Stimulated activated naive B cell treated with anti-CD40 and anti-IgM and Interleukin-4, amounts not matched to agents 10 μg/mL and 1 μg/mL and 100 μg/mL, for 72 hours (primary cell): ENCODE data around the gene GMPS.
"Not testable (repeated sequence)": the region's sequence is repeated elsewhere in the genome, so short reads cannot be mapped to it uniquely, and the experiment has no call there.

Experiments used
- ATAC-seq, 2 donors: fragments of 150-1000 bp; cut with Tn5 transposase; replicated peaks; 2 replicates each; pipeline ENCODE4 v1.10.0; 2021; ENCODE audit warnings: moderate library complexity in 1 of 2
- DNase-seq: peaks from one replicate; pipeline ENCODE4 v3.0.0; 2021
- H3K27ac Mint-ChIP-seq: one replicate; pipeline ENCODE4 v1.8.0; 2022; ENCODE audit warnings: mild to moderate bottlenecking, mixed read lengths
- H3K27me3 Mint-ChIP-seq, 2 donors: one replicate each; pipeline ENCODE4 v1.8.0; 2022; ENCODE audit warnings: mixed read lengths in 2 of 2
- H3K36me3 Mint-ChIP-seq, 2 donors: one replicate each; pipeline ENCODE4 v1.8.0; 2022; ENCODE audit warnings: mixed read lengths in 2 of 2, mild to moderate bottlenecking in 1 of 2
- H3K4me1 Mint-ChIP-seq, 2 donors: one replicate each; pipeline ENCODE4 v1.8.0; 2022; ENCODE audit warnings: mixed read lengths in 2 of 2, mild to moderate bottlenecking in 1 of 2
- H3K4me3 Mint-ChIP-seq, 2 donors: one replicate each; pipeline ENCODE4 v1.8.0; 2022; ENCODE audit warnings: mild to moderate bottlenecking in 2 of 2, mixed read lengths in 2 of 2, moderate library complexity in 1 of 2
- H3K9me3 Mint-ChIP-seq, 2 donors: one replicate each; pipeline ENCODE4 v1.8.0; 2022; ENCODE audit warnings: mixed read lengths in 2 of 2, mild to moderate bottlenecking in 1 of 2

The GMPS gene

DNA sequence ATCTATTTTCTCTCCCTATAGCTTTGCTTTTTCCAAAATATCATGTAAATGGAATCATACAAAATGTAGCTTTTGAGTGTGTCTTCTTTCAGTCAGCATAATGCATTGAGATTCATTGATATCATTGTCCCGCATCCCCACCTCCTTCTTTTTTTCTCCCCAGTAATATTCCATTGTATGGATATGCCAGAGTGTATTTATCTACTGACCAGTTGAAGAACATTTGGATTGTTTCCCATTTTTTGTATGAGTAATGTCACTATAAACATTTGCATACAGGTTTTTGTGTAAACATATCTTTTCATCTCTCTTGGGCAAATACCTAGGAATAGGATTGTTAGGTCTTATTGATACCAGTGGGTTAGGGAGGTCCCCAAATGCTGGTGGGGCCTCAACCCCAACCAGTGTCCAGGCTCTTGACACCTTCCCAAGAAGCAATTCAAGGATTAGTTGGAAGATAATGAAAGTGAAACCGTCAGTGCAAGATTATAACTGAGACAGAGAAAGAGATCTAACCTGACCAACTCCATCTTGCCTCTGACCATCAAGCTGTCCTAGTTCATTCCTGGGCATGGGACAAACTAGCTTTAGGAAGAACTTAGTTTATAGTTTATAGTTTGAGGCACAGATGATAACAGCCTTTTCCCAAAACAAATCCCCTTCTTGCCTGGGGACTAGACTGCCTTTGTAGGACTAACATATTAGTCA lies 8.8 kb upstream of the GMPS start:
- no peak for ATAC-seq
- H3K27ac Mint-ChIP-seq: no peak overlapping the region
- no peak overlapping the region for H3K4me3 Mint-ChIP-seq
- DNase-seq: no peak
- no peaks in the 10 kb centered on the region for H3K36me3 Mint-ChIP-seq
- H3K4me1 Mint-ChIP-seq: peaks cover 0 to 2% of the 10 kb centered on the region in 2 donors
- no peaks in the 10 kb centered on the region for H3K9me3 Mint-ChIP-seq
- H3K27me3 Mint-ChIP-seq: peaks cover 0 to 5% of the 10 kb centered on the region in 2 donors

DNA sequence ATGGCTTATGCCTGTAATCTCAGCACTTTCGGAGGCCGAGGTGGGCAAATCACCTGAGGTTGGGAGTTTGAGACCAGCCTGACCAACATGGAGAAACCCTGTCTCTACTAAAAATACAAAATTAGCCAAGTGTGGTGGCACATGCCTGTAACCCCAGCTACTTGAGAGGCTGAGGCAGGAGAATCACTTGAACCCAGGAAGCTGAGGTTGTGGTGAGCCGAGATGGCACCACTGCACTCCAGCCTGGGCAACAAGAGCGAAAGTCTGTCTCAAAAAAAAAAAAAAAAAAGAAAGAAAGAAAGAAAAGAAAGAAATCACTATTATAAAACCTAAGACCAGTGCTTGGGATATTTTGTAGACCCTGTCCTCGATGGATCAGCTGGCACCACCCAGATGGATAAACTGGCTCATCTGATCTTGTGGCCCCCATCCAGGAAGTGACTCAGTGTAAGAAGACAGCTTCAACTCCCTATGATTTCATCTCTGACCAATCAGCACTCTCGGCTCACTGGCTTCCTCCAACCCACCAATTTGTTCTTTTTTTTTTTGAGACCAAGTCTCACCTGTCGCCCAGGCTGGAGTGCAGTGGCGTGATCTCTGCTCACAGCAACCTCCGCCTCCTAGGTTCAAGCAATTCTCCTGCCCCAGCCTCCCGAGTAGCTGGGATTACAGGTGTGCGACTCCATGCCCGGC lies 8.0 kb upstream of the GMPS start:
- H3K27me3 Mint-ChIP-seq, H3K27ac Mint-ChIP-seq, ATAC-seq, DNase-seq, H3K36me3 Mint-ChIP-seq, H3K4me3 Mint-ChIP-seq, H3K4me1 Mint-ChIP-seq, H3K9me3 Mint-ChIP-seq: not testable (repeated sequence)

DNA sequence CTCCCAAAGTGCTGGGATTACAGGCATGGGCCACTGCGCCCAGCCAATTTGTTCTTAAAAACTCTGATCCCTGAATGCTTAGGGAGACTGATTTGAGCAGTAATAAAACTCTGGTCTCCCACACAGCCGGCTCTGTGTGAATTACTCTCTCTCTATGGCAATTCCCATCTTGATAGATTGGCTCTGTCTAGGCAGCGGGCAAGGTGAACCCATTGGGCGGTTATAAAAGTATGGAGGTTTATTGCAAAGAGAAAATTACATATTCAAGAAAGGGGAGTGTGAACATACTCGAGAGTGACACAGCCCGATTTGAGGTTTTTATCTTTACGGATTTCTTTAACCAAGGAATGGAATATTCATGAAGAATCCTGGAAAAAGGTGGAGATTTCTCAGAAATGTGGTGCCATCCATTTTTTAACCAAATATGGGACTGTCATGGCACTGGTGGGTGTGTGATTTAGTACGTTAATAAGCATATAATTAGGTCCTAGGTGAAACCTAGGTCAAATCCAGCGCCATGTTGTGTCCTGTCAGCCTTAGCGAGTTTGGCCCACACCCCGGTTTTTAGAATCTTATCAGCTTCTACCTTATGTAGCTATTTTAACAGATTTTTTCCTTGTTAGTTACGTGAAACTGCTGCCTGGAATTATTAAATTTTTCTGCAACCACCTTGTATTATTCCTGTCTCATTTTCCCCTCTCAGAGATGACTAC lies 7.2 kb upstream of the GMPS start:
- no peak for ATAC-seq
- H3K27ac Mint-ChIP-seq: no peak overlapping the region
- H3K9me3 Mint-ChIP-seq: no peaks in the 10 kb centered on the region
- H3K4me3 Mint-ChIP-seq: no peak overlapping the region
- peaks cover 0 to 2% of the 10 kb centered on the region in 2 donors for H3K4me1 Mint-ChIP-seq
- H3K36me3 Mint-ChIP-seq: no peaks in the 10 kb centered on the region
- DNase-seq: no peak
- peaks cover 0 to 5% of the 10 kb centered on the region in 2 donors for H3K27me3 Mint-ChIP-seq

DNA sequence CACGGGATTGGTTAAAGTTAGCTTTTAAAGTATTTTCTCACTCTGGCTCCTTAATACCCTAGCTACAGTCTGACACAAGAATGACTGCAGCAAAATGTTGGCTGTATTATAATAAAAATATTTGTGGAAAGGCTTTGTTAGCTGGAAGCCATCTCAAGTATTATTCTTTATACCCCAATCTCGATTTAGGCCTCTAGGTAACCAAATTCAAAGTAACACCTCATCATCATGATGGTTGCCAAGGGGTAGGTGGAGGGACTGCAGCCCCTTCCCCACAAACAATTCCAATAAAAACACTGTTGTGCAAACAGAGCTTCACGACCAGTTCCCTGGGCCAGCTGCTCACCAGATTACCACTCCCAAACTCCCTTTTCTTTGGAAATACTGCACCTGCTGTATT lies 759 bp upstream of the GMPS start:
- H3K4me1 Mint-ChIP-seq: peaks cover 7 to 21% of the 10 kb centered on the region in 2 donors
- no peak for ATAC-seq
- no peaks in the 10 kb centered on the region for H3K36me3 Mint-ChIP-seq
- H3K27ac Mint-ChIP-seq: peak overlapping the region; percentile 95
- no peaks in the 10 kb centered on the region for H3K27me3 Mint-ChIP-seq
- no peak for DNase-seq
- H3K4me3 Mint-ChIP-seq: peak overlapping the region; percentile 94 to 95
- no peaks in the 10 kb centered on the region for H3K9me3 Mint-ChIP-seq

DNA sequence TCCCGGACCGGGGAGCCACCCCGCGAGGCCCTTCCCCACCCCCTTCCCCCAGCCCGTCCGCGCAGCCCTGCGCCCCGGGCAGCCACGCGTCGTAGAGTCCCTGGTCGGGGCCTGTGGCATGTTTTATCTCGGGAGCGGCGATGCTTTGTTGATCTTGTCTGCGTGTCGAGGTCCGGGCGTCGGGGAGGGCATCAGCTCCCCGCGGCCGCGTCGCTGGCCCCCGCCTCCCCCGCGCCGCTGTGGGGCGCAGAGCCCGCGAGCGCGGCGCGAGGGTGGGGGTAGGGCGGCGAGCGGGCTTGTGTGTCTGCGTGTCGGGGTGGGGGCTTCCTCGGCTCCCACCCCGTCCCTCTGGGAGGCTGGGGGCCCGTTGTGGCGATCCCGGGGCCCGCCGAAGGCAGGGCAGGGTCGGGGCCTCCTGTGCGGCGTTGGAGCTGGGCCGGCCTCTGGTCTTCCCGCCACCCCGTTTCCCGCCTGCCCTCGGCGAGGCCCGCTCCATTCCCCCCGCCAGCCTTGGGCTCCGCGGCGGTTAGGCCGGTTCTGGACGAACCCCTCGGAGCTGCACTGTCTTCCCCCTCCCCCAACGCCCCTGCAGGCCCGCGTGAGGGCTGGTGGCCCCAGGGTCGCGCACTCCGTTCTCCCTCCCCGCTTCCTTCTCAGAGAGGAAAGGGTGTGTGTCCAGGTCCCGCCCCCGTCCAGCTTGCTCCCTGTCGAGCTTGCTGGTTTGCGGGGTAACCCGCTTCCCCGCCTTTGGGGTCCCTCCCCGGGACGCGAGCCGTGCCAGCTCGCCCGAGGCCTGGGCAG lies 695 bp downstream of the GMPS start:
- no peaks in the 10 kb centered on the region for H3K27me3 Mint-ChIP-seq
- ATAC-seq (peak; percentile 30 to 36), DNase-seq (peak; percentile 32)
- peak overlapping the region; percentile 85 for H3K27ac Mint-ChIP-seq
- H3K4me1 Mint-ChIP-seq: peaks cover 11 to 21% of the 10 kb centered on the region in 2 donors
- peak overlapping the region; percentile 89 to 95 for H3K4me3 Mint-ChIP-seq
- no peaks in the 10 kb centered on the region for H3K36me3 Mint-ChIP-seq
- H3K9me3 Mint-ChIP-seq: no peaks in the 10 kb centered on the region

DNA sequence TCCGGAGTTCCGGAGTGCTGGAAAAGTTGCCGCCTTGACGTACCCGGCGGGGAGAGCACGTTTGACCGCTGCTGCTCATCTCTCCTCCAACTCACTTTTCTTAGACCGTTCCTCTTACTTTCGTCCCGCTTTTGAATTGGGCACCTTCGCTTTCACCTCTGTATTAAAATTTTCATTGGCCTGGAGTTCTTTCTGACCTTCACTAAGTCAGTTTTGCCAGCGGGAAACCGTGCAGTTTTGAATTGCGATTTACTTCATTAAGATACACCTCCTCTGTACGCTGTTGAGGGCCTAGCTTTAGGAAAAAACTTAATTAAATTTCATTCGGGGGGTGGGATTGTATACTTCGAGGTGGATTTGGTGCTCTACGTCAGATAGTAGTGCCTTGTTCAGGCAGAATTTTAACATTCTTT lies 1.3 kb downstream of the GMPS start:
- ATAC-seq (peak in 1 of 2 donors; percentile 0), DNase-seq (no peak)
- peaks cover 12 to 21% of the 10 kb centered on the region in 2 donors for H3K4me1 Mint-ChIP-seq
- H3K4me3 Mint-ChIP-seq: peak overlapping the region; percentile 89 to 95
- H3K27me3 Mint-ChIP-seq: no peaks in the 10 kb centered on the region
- H3K36me3 Mint-ChIP-seq: no peaks in the 10 kb centered on the region
- H3K9me3 Mint-ChIP-seq: no peaks in the 10 kb centered on the region
- peak overlapping the region; percentile 85 for H3K27ac Mint-ChIP-seq

DNA sequence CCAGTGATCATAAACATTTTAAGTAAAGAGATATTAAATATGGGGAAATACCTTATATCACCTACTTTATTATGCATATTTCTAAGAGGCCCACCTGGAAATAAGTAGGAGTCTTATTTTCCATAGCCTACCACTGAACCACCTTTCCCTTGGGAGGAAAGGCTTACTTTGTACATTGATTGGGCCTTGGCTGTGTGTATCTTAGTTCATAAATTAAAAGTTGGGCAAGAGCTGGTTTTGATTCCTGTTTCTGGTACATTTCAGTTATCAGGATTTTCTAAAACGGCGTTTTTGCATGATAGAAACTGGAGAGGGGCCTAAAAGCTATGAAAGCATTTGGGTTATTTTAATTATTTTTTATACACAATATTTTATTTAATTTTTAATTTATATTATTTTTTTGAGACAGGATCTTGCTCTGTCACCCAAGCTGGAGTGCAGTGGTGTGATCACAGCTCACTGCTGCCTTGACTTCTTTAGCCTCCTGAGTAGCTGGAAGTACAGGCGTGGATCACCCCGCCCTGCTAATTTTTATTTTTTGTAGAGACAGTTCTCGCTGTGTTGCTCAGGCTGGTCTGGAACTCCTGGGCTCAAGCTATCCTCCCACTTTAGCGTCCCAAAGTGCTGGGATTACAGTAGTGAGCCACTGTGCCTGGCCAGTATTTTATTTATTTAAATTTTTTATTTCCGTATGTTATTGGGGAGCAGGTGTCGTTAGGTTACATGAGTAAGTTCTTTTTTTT lies 2.6 kb downstream of the GMPS start:
- ATAC-seq (no peak), DNase-seq (no peak)
- Mint-ChIP-seq H3K9me3 (no peaks in the 10 kb centered on the region), H3K27ac (no peak overlapping the region), H3K36me3 (peaks cover 0 to 3% of the 10 kb centered on the region in 2 donors), H3K4me1 (peaks cover 12 to 32% of the 10 kb centered on the region in 2 donors), H3K4me3 (peak overlapping the region; percentile 25 to 39), H3K27me3 (no peaks in the 10 kb centered on the region)

DNA sequence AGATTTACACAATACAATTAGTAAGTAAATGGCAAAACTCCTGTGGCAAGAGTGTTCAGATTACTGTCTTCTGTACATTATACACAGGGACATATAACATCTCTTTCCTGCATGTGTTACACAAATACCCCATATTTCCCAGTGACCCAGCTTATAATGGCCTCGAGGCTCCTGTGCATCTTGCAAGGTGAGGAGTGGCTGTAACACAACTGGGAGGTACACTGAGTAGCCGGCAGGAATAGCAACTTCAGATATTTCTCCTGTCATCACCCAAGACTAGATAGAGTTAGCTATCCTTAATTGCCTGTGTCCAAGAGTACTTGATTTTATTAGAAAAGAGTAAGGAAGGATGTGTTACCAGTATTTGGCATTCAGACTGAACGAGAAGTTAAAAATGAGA lies 5.6 kb downstream of the GMPS start:
- no peaks in the 10 kb centered on the region for H3K27me3 Mint-ChIP-seq
- ATAC-seq: no peak
- no peak overlapping the region for H3K4me3 Mint-ChIP-seq
- H3K36me3 Mint-ChIP-seq: peaks cover 0 to 3% of the 10 kb centered on the region in 2 donors
- no peaks in the 10 kb centered on the region for H3K9me3 Mint-ChIP-seq
- H3K4me1 Mint-ChIP-seq: peaks cover 14 to 48% of the 10 kb centered on the region in 2 donors
- H3K27ac Mint-ChIP-seq: no peak overlapping the region
- no peak for DNase-seq

DNA sequence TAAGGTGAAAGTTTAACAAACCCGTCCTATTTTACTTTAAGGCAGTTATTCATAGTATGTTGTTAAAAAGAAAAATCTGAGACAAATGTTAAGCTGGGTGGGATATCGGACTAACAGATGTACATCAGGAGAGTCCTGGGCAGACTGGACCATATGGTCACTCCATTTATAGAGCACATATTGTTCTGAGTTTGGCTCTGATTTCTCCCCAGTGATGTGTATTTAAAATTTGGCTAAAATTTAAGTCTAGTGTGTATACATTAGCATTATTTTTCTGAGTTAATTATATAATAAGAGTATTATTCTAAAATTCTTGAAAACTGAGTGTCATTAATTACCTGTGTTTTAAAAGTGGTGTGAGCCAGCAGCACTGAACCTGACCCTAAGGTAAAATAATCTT lies 6.1 kb downstream of the GMPS start:
- Mint-ChIP-seq H3K27ac (no peak overlapping the region), H3K4me3 (no peak overlapping the region), H3K27me3 (no peaks in the 10 kb centered on the region), H3K36me3 (peaks cover 0 to 3% of the 10 kb centered on the region in 2 donors), H3K4me1 (peaks cover 14 to 48% of the 10 kb centered on the region in 2 donors), H3K9me3 (no peaks in the 10 kb centered on the region)
- ATAC-seq: no peak
- no peak for DNase-seq

DNA sequence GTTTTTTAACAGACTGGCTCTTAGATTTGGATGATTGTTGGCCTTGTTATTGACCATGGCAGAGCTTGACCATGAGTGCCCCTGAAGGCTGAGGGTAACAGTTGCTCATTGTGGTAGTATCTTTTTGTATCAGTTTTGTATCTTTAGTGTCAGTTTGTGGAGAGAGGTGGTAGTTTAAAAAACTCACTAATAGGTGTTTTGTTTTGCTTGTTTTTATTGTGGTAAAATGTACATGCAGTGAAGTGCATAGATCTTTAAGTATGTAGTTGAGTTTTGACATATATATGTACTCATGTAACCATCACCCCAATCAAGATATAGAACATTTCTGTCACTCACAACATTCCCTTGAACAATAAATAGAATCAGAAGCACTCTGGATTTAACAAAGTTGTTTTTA lies 9.8 kb downstream of the GMPS start:
- H3K27ac Mint-ChIP-seq: no peak overlapping the region
- H3K4me1 Mint-ChIP-seq: peaks cover 15 to 43% of the 10 kb centered on the region in 2 donors
- no peaks in the 10 kb centered on the region for H3K27me3 Mint-ChIP-seq
- no peak overlapping the region for H3K4me3 Mint-ChIP-seq
- DNase-seq (no peak), ATAC-seq (no peak)
- peaks cover 0 to 3% of the 10 kb centered on the region in 2 donors for H3K36me3 Mint-ChIP-seq
- no peaks in the 10 kb centered on the region for H3K9me3 Mint-ChIP-seq

DNA sequence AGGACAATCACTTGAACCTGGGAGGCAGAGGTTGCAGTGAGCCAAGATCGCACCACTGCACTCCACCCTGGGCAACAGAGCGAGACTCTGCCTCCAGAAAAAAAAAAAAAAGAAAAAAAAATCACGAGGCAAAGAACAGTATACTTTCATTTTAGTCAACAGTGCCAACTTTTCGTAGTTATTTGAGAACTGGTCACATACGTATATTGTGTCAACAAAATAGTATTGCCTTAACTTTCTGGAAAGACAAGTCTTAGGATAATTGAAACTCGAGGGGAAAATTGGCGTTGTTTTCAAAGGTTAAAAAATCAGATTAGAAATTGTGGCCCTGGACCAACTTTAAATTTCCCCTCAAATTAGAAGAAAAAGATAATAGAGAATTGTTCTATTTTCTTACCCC lies 13.8 kb downstream of the GMPS start:
- DNase-seq: no peak
- peaks cover 2 to 4% of the 10 kb centered on the region in 2 donors for H3K36me3 Mint-ChIP-seq
- H3K27me3 Mint-ChIP-seq: no peaks in the 10 kb centered on the region
- H3K27ac Mint-ChIP-seq: no peak overlapping the region
- H3K4me1 Mint-ChIP-seq: peaks cover 25 to 46% of the 10 kb centered on the region in 2 donors
- H3K4me3 Mint-ChIP-seq: no peak overlapping the region
- no peak for ATAC-seq
- H3K9me3 Mint-ChIP-seq: no peaks in the 10 kb centered on the region

DNA sequence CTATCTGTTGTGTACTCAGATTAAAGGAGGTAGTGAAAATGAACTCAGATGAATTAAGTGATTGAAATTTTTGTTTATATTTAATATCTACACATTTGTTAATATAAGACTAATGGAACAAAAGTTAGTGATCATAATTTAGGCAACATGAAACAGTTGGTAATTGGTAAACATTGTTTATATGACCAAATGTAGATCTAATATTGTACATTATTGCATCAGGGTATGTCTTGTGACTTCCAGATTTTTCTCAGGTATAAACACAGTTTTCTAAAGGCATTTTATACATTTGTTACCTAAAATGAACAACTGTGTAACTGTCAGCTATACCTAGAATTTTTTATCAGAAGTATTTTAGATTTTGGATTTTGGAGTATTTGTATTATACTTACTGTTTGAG lies 14.8 kb downstream of the GMPS start:
- Mint-ChIP-seq H3K4me3 (no peak overlapping the region), H3K9me3 (no peaks in the 10 kb centered on the region), H3K27ac (no peak overlapping the region), H3K27me3 (no peaks in the 10 kb centered on the region), H3K36me3 (peaks cover 2 to 4% of the 10 kb centered on the region in 2 donors), H3K4me1 (peaks cover 26 to 43% of the 10 kb centered on the region in 2 donors)
- no peak for ATAC-seq
- no peak for DNase-seq

DNA sequence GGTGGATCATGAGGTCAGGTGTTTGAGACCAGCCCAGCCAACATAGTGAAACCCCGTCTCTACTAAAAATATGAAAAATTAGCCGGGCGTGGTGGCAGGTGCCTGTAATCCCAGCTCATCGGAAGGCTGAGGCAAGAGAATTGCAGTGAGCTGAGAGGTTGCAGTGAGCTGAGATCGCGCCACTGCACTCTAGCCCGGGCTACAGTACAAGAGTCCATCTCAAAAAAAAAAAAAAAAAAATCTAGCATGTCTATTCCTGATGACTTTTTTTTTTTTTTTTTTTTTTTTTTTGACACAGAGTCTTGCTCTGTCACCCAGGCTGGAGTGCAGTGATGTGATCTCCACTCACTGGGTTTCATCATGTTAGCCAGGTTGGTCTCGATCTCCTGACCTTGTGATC lies 15.9 kb downstream of the GMPS start:
- DNase-seq, H3K9me3 Mint-ChIP-seq, ATAC-seq, H3K27me3 Mint-ChIP-seq, H3K4me3 Mint-ChIP-seq, H3K27ac Mint-ChIP-seq, H3K36me3 Mint-ChIP-seq: not testable (repeated sequence)
- peaks cover 31 to 45% of the 10 kb centered on the region in 2 donors for H3K4me1 Mint-ChIP-seq
